Mesothelial cell of epicardium (in vitro differentiated cells): ENCODE results near the gene POLR2M. TPM values are rescaled to one million over a fixed set of nuclear protein-coding genes. Genes with fewer than 3 reads are reported as not detected.

Source experiments
- DNase-seq, 2 experiments: peaks; one replicate each; pipeline ENCODE4 v3.0.0; 2021; ENCODE audit warnings: low spot score in 2 of 2; ENCODE audit not compliant: unreplicated experiment in 2 of 2
- H3K27ac Mint-ChIP-seq: 2 replicates; pipeline ENCODE4 v1.8.0; 2021; ENCODE audit warnings: mixed read lengths
- H3K27me3 Mint-ChIP-seq: 2 replicates; pipeline ENCODE4 v1.8.0; 2021; ENCODE audit warnings: low read depth, mixed read lengths
- H3K36me3 Mint-ChIP-seq: 2 replicates; pipeline ENCODE4 v1.8.0; 2021; ENCODE audit warnings: mixed read lengths
- H3K4me1 Mint-ChIP-seq: 2 replicates; pipeline ENCODE4 v1.8.0; 2021; ENCODE audit warnings: mixed read lengths
- H3K4me3 Mint-ChIP-seq: 2 replicates; pipeline ENCODE4 v1.8.0; 2021; ENCODE audit warnings: mild to moderate bottlenecking, moderate library complexity, mixed read lengths
- H3K9me3 Mint-ChIP-seq: 2 replicates; pipeline ENCODE4 v1.8.0; 2021; ENCODE audit warnings: mixed read lengths
- CTCF ChIP-seq: fragments of 200-600 bp; sonication (generic); IDR thresholded peaks from one replicate; pipeline ENCODE4 v1.5.0; 2021; ENCODE audit warnings: antibody characterized with exemption; ENCODE audit not compliant: unreplicated experiment
- total RNA-seq: library from RNA; stranded (reverse); gene quantifications from 3 replicates; pipeline ENCODE4 v1.2.1, GENCODE V29; 2021

Gene POLR2M
- total RNA-seq, 1 donor from 2014 or later, result 109 TPM

- Mint-ChIP-seq H3K36me3 (peaks cover 40% of the 10 kb centered on the region), H3K27ac (no peak overlapping the region), H3K9me3 (peaks cover 4% of the 10 kb centered on the region), H3K4me3 (no peak overlapping the region), H3K27me3 (no peaks in the 10 kb centered on the region), H3K4me1 (peaks cover 23% of the 10 kb centered on the region)
- no peak for TF ChIP-seq CTCF
- DNase-seq, result no peak
Measured at GRCh38 chr15:57718309-57718708, 11.8 kb downstream of the POLR2M start.

- no peak for TF ChIP-seq CTCF
- H3K36me3 Mint-ChIP-seq, result peaks cover 37% of the 10 kb centered on the region
- H3K4me3 Mint-ChIP-seq, result no peak overlapping the region
- no peak for DNase-seq
- peaks cover 23% of the 10 kb centered on the region for H3K4me1 Mint-ChIP-seq
- H3K27ac Mint-ChIP-seq, result peak overlapping the region; percentile 82
- no peaks in the 10 kb centered on the region for H3K27me3 Mint-ChIP-seq
- H3K9me3 Mint-ChIP-seq, result peaks cover 19% of the 10 kb centered on the region
Measured at GRCh38 chr15:57720867-57721266, 14.4 kb downstream of the POLR2M start.

GRCh38 chr15:57726411-57726810, 19.9 kb downstream of the POLR2M start:
- DNase-seq, result no peak
- no peak overlapping the region for H3K27ac Mint-ChIP-seq

GRCh38 chr15:57727031-57727430, 20.5 kb downstream of the POLR2M start:
- TF ChIP-seq CTCF, result no peak
- Mint-ChIP-seq H3K27ac (no peak overlapping the region), H3K36me3 (peaks cover 17% of the 10 kb centered on the region), H3K4me1 (peaks cover 29% of the 10 kb centered on the region), H3K9me3 (peaks cover 15% of the 10 kb centered on the region), H3K27me3 (no peaks in the 10 kb centered on the region), H3K4me3 (no peak overlapping the region)
- DNase-seq, result no peak

More at GRCh38 chr15:57726411-57726810, 19.9 kb downstream of the POLR2M start:
- peaks cover 17% of the 10 kb centered on the region for H3K36me3 Mint-ChIP-seq
- TF ChIP-seq CTCF, result no peak
- H3K4me3 Mint-ChIP-seq, result no peak overlapping the region
- H3K4me1 Mint-ChIP-seq, result peaks cover 27% of the 10 kb centered on the region
- no peaks in the 10 kb centered on the region for H3K27me3 Mint-ChIP-seq
- peaks cover 15% of the 10 kb centered on the region for H3K9me3 Mint-ChIP-seq

GRCh38 chr15:57728436-57728835, 21.9 kb downstream of the POLR2M start:
- no peak overlapping the region for H3K27ac Mint-ChIP-seq
- no peak for TF ChIP-seq CTCF
- peaks cover 35% of the 10 kb centered on the region for H3K4me1 Mint-ChIP-seq
- DNase-seq, result no peak
- H3K4me3 Mint-ChIP-seq, result no peak overlapping the region
- H3K9me3 Mint-ChIP-seq, result peaks cover 15% of the 10 kb centered on the region
- H3K36me3 Mint-ChIP-seq, result peaks cover 14% of the 10 kb centered on the region
- H3K27me3 Mint-ChIP-seq, result no peaks in the 10 kb centered on the region

- no peaks in the 10 kb centered on the region for H3K27me3 Mint-ChIP-seq
- no peak overlapping the region for H3K4me3 Mint-ChIP-seq
- no peak for TF ChIP-seq CTCF
- no peak for DNase-seq
- H3K36me3 Mint-ChIP-seq, result no peaks in the 10 kb centered on the region
- H3K9me3 Mint-ChIP-seq, result peaks cover under 1% of the 10 kb centered on the region
- H3K4me1 Mint-ChIP-seq, result peaks cover 58% of the 10 kb centered on the region
- no peak overlapping the region for H3K27ac Mint-ChIP-seq
Measured at GRCh38 chr15:57730876-57731275, 24.4 kb downstream of the POLR2M start.
